HG03460 (cell line): ENCODE measurements around the gene USP26.
"Not testable (repeated sequence)": the region's sequence is repeated elsewhere in the genome, so short reads cannot be mapped to it uniquely, and the experiment has no call there.

Source experiments
- ATAC-seq: cut with Tn5 transposase; IDR thresholded peaks from one replicate; pipeline ENCODE4 v1.9.1; 2021; ENCODE audit not compliant: unreplicated experiment

The USP26 gene

GRCh38 chrX:133042260-133042659, 54.6 kb downstream of the USP26 start:
- ATAC-seq = no peak

DNA sequence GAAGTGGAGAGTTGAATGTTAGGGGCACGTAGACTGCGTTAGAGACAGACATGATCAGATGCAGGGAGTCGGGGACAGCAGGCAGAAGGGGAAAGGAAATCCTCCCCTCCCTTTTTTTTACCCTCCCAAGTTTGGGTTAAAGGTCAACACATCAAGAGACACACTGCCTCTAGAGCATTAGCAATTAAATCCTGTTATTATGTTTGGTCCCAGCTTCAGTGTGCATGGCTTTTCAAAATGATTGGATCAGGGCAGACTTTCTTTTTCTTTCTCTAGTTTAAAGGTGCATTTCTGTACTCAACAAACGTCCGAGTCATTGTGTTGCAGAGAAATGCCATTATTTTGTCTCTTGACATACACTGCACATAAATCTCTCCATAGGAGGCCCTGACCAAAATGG, 63.9 kb downstream of the USP26 start:
- ATAC-seq = no peak

GRCh38 chrX:133018229-133018628, 78.7 kb downstream of the USP26 start:
- no peak for ATAC-seq

DNA sequence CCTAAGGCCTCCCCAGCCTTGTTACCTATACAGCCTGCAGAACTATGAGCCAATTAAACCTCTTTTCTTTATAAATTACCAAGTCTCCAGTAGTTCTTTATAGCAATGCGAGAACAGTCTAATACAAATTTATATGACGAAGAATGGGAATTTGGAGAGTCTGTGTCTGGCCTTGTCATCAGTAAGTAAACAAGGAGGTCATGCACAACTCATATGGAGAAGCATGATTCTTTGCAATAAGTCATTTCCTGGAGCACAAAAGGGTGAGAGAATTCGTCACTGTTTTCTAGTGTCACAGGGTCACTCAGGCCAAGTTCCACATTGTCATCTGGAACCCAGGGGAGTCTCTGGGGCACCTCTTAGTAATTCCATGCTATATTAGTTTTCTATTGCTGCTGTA, 89.5 kb downstream of the USP26 start:
- ATAC-seq = no peak

GRCh38 chrX:133005616-133006015, 91.3 kb downstream of the USP26 start:
- ATAC-seq = no peak

DNA sequence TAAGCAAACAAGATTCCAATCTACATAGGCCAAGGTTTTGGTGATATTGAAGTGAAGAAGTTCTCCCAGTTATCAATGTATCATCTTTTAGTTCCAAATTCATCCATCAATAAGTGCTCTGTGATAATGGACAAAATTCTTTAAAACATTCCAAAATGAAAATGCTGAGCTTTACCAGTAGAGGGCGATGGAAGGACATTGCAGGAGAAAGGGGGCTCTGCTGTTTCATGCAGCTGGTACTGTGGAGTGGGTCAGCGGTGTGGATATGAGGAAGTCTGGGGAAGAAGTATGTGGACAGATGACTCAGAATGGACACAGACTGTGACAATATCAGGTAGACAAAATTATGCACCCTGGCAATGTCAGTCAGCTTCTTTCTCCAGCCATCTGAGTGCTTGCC, 91.9 kb downstream of the USP26 start:
- no peak for ATAC-seq

GRCh38 chrX:132999209-132999608, 97.7 kb downstream of the USP26 start:
- no peak for ATAC-seq

GRCh38 chrX:132990835-132991234, 106.1 kb downstream of the USP26 start:
- no peak for ATAC-seq

- ATAC-seq = no peak
Observed at GRCh38 chrX:132986556-132986955, 110.4 kb downstream of the USP26 start.

GRCh38 chrX:132984058-132984650, 112.8 kb downstream of the USP26 start:
- no peak for ATAC-seq

- ATAC-seq = no peak
Observed at GRCh38 chrX:132983496-132983895, 113.4 kb downstream of the USP26 start.

GRCh38 chrX:132980035-132980434, 116.9 kb downstream of the USP26 start:
- not testable (repeated sequence) for ATAC-seq
